Measurements from ENCODE around the gene CCL5.

GRCh38 chr17:35903451-35903850, 23.3 kb upstream of the CCL5 start:
- TF ChIP-seq, protein P1, sequence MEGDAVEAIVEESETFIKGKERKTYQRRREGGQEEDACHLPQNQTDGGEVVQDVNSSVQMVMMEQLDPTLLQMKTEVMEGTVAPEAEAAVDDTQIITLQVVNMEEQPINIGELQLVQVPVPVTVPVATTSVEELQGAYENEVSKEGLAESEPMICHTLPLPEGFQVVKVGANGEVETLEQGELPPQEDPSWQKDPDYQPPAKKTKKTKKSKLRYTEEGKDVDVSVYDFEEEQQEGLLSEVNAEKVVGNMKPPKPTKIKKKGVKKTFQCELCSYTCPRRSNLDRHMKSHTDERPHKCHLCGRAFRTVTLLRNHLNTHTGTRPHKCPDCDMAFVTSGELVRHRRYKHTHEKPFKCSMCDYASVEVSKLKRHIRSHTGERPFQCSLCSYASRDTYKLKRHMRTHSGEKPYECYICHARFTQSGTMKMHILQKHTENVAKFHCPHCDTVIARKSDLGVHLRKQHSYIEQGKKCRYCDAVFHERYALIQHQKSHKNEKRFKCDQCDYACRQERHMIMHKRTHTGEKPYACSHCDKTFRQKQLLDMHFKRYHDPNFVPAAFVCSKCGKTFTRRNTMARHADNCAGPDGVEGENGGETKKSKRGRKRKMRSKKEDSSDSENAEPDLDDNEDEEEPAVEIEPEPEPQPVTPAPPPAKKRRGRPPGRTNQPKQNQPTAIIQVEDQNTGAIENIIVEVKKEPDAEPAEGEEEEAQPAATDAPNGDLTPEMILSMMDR (IDR thresholded peaks at IDR 0.05 in 2 of 3, conservative IDR thresholded peaks at IDR 0.05 in 1 of 3; ENCODE audit: borderline replicate concordance in 1 of 3, insufficient read depth in 1 of 3, low read depth in 2 of 3, low read length in 2 of 3): no peak
- TF ChIP-seq, protein P2, sequence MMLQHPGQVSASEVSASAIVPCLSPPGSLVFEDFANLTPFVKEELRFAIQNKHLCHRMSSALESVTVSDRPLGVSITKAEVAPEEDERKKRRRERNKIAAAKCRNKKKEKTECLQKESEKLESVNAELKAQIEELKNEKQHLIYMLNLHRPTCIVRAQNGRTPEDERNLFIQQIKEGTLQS (IDR thresholded peaks at IDR 0.05): no peak
- TF ChIP-seq, protein P3, sequence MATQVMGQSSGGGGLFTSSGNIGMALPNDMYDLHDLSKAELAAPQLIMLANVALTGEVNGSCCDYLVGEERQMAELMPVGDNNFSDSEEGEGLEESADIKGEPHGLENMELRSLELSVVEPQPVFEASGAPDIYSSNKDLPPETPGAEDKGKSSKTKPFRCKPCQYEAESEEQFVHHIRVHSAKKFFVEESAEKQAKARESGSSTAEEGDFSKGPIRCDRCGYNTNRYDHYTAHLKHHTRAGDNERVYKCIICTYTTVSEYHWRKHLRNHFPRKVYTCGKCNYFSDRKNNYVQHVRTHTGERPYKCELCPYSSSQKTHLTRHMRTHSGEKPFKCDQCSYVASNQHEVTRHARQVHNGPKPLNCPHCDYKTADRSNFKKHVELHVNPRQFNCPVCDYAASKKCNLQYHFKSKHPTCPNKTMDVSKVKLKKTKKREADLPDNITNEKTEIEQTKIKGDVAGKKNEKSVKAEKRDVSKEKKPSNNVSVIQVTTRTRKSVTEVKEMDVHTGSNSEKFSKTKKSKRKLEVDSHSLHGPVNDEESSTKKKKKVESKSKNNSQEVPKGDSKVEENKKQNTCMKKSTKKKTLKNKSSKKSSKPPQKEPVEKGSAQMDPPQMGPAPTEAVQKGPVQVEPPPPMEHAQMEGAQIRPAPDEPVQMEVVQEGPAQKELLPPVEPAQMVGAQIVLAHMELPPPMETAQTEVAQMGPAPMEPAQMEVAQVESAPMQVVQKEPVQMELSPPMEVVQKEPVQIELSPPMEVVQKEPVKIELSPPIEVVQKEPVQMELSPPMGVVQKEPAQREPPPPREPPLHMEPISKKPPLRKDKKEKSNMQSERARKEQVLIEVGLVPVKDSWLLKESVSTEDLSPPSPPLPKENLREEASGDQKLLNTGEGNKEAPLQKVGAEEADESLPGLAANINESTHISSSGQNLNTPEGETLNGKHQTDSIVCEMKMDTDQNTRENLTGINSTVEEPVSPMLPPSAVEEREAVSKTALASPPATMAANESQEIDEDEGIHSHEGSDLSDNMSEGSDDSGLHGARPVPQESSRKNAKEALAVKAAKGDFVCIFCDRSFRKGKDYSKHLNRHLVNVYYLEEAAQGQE (IDR thresholded peaks at IDR 0.05; ENCODE audit: low read depth): no peak
- TF ChIP-seq POLR2A (IDR thresholded peaks at IDR 0.05; ENCODE audit: borderline replicate concordance, extremely low read depth, insufficient read depth, insufficient read length) (no peak), POLR2AphosphoS5 (IDR thresholded peaks at IDR 0.05; ENCODE audit: low read depth, low read length) (no peak), EZH2 (IDR thresholded peaks at IDR 0.05) (no peak), SP1 (IDR thresholded peaks at IDR 0.05; ENCODE audit: low read depth) (no peak), YY1 (IDR thresholded peaks at IDR 0.05; ENCODE audit: extremely low read depth, insufficient replicate concordance, low read depth, low read length) (no peak), SIN3A (IDR thresholded peaks at IDR 0.05; ENCODE audit: low read depth) (no peak), FOSL1 (IDR thresholded peaks at IDR 0.05; ENCODE audit: low read depth) (no peak)

Data from HCT116 (cell line).